HL-60 (cell line): Measurements from ENCODE around the gene ADGRF5.

ENCODE experiments used
- GABPA ChIP-seq: IDR thresholded peaks from 2 replicates; pipeline ENCODE4 v1.6.1; 2012; ENCODE audit warnings: low read depth
- TF ChIP-seq, protein P1 (sequence below): IDR thresholded peaks from one replicate; pipeline ENCODE4 v1.5.1; 2011; ENCODE audit warnings: low read length, control low read depth, inconsistent platforms; ENCODE audit not compliant: insufficient read depth

DNA sequence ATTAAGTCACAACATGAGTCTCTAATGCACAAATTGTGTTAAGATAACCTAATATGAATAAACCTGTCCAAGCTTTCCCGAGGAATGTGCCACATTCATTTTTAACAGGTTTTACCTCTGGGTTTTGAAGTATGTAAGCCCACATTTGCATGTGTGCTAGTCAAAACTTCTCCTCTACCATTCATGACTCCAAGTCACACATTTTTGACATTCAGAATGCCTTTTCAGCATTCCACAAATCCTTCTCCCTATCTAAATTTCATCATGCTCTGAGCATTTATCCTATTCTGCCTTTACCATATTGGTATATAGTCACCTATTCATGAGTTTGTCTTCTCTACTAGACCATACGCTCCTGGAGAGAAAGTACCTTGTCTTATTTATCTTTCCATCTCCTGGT is 56.5 kb downstream of the ADGRF5 start:
- TF ChIP-seq, protein P1, sequence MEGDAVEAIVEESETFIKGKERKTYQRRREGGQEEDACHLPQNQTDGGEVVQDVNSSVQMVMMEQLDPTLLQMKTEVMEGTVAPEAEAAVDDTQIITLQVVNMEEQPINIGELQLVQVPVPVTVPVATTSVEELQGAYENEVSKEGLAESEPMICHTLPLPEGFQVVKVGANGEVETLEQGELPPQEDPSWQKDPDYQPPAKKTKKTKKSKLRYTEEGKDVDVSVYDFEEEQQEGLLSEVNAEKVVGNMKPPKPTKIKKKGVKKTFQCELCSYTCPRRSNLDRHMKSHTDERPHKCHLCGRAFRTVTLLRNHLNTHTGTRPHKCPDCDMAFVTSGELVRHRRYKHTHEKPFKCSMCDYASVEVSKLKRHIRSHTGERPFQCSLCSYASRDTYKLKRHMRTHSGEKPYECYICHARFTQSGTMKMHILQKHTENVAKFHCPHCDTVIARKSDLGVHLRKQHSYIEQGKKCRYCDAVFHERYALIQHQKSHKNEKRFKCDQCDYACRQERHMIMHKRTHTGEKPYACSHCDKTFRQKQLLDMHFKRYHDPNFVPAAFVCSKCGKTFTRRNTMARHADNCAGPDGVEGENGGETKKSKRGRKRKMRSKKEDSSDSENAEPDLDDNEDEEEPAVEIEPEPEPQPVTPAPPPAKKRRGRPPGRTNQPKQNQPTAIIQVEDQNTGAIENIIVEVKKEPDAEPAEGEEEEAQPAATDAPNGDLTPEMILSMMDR: no peak
- no peak for TF ChIP-seq GABPA
